Spinal cord (tissue), 10 donors: ENCODE data around the gene NXPH4. TPM values are rescaled to one million over a fixed set of nuclear protein-coding genes. Genes with fewer than 3 reads are reported as not detected.

Experiments
- DNase-seq, 6 donors: peaks; one replicate each; pipeline versions ENCODE4 v3.0.0 to v3.0.0-alpha.2; 2013 to 2015; ENCODE audit warnings: low spot score in 6 of 6, low read depth in 4 of 6
- H3K27ac ChIP-seq: one replicate; pipeline ENCODE4 v1.5.1; 2013; ENCODE audit warnings: low read depth, low read length, control low read depth
- H3K27me3 ChIP-seq: one replicate; pipeline ENCODE4 v1.6.1; 2013; ENCODE audit warnings: low read length; ENCODE audit not compliant: control insufficient read depth, insufficient read depth
- H3K36me3 ChIP-seq: one replicate; pipeline ENCODE4 v1.6.1; 2013; ENCODE audit warnings: low read length; ENCODE audit not compliant: control insufficient read depth, insufficient read depth
- H3K4me1 ChIP-seq: one replicate; pipeline ENCODE4 v1.6.1; 2013; ENCODE audit warnings: low read length; ENCODE audit not compliant: control insufficient read depth, insufficient read depth
- H3K4me3 ChIP-seq: one replicate; pipeline ENCODE4 v1.5.1; 2013; ENCODE audit warnings: low read depth, low read length, control low read depth
- H3K9me3 ChIP-seq: one replicate; pipeline ENCODE4 v1.6.1; 2013; ENCODE audit warnings: low read length; ENCODE audit not compliant: control insufficient read depth, insufficient read depth
- WGBS: methylation state at CpG from one replicate; pipeline ENCODE4 v1.1.5; 2013; ENCODE audit warnings: missing lambda C conversion rate; ENCODE audit not compliant: insufficient coverage; 5-methylcytosine and 5-hydroxymethylcytosine counted together
- polyA plus RNA-seq, 2 donors: library from polyadenylated mRNA; unstranded; fragments of 120-200 nt; gene quantifications; one replicate each; pipeline ENCODE4 v1.2.1, GENCODE V29; 2013; ENCODE audit not compliant: insufficient read length in 2 of 2
- total RNA-seq, 2 donors: library from RNA; depleted of rRNA in 1 of 2; stranded (reverse); fragments of 120-200 nt in 1 of 2; fragments of >200 nt in 1 of 2; gene quantifications; one replicate each; pipeline versions ENCODE4 v1.2.3 to v1.2.4, GENCODE V29; 2013 to 2014
- donor health status: healthy.

NXPH4 gene
- total and polyA plus RNA-seq, 4 donors = 7.8 to 31.9 (median 20.0) TPM

- no peak for DNase-seq
- peaks cover 3% of the 10 kb centered on the region for H3K4me1 ChIP-seq
- WGBS = 83% methylated on average over 1 of the region's 7 CpGs
- H3K27me3 ChIP-seq = no peaks in the 10 kb centered on the region
- H3K9me3 ChIP-seq = no peaks in the 10 kb centered on the region
- H3K4me3 ChIP-seq = no peak overlapping the region
- H3K36me3 ChIP-seq = peaks cover 6% of the 10 kb centered on the region
- no peak overlapping the region for H3K27ac ChIP-seq
These were observed 32.5 kb downstream of the NXPH4 start for GRCh38 chr12:57248934-57249742.

- DNase-seq = no peak
- H3K27me3 ChIP-seq = no peaks in the 10 kb centered on the region
- H3K27ac ChIP-seq = no peak overlapping the region
- H3K4me1 ChIP-seq = no peaks in the 10 kb centered on the region
- H3K9me3 ChIP-seq = no peaks in the 10 kb centered on the region
- WGBS = no CpG with 5 or more reads among the region's 3 CpGs
- H3K36me3 ChIP-seq = peaks cover 15% of the 10 kb centered on the region
- H3K4me3 ChIP-seq = no peak overlapping the region
These were observed 33.9 kb downstream of the NXPH4 start for GRCh38 chr12:57250541-57250940.

- no peak within 1 kb of the TSS for H3K4me3 ChIP-seq
- H3K36me3 ChIP-seq = peaks cover 19% of the 10 kb centered on the region
- H3K4me1 ChIP-seq = no peaks in the 10 kb centered on the region
- H3K9me3 ChIP-seq = no peaks in the 10 kb centered on the region
- H3K27me3 ChIP-seq = no peaks in the 10 kb centered on the region
- no peak for DNase-seq
- 53% methylated on average over 4 of the region's 7 CpGs for WGBS
- no peak within 1 kb of the TSS for H3K27ac ChIP-seq
These were observed 34.4 kb downstream of the NXPH4 start, which contains the start of gene STAC3 for GRCh38 chr12:57250956-57251355. Gene STAC3, minus strand, starts transcription at chr12:57251187. Its CDS starts 1,551 bp downstream, at chr12:57249636.

GRCh38 chr12:57254506-57255280 is 38.1 kb downstream of the NXPH4 start:
- 97% methylated on average over 13 of the region's 14 CpGs for WGBS
- Histone ChIP-seq H3K4me1 (no peaks in the 10 kb centered on the region), H3K4me3 (no peak overlapping the region), H3K27me3 (no peaks in the 10 kb centered on the region), H3K27ac (no peak overlapping the region), H3K9me3 (no peaks in the 10 kb centered on the region), H3K36me3 (peaks cover 42% of the 10 kb centered on the region)
- DNase-seq = no peak

- 98% methylated on average over 4 of the region's 6 CpGs for WGBS
- Histone ChIP-seq H3K9me3 (no peaks in the 10 kb centered on the region), H3K36me3 (peaks cover 46% of the 10 kb centered on the region), H3K4me1 (no peaks in the 10 kb centered on the region), H3K27ac (no peak overlapping the region), H3K4me3 (no peak overlapping the region), H3K27me3 (no peaks in the 10 kb centered on the region)
- no peak for DNase-seq
These were observed 39.3 kb downstream of the NXPH4 start for GRCh38 chr12:57255916-57256315.

- Histone ChIP-seq H3K27ac (no peak overlapping the region), H3K4me3 (no peak overlapping the region), H3K4me1 (peaks cover 5% of the 10 kb centered on the region), H3K9me3 (no peaks in the 10 kb centered on the region), H3K36me3 (peaks cover 41% of the 10 kb centered on the region), H3K27me3 (no peaks in the 10 kb centered on the region)
- no peak for DNase-seq
- WGBS = 93% methylated on average over 3 of the region's 6 CpGs
These were observed 42.7 kb downstream of the NXPH4 start for GRCh38 chr12:57258977-57259970.

- Histone ChIP-seq H3K4me1 (peaks cover 5% of the 10 kb centered on the region), H3K9me3 (no peaks in the 10 kb centered on the region), H3K27ac (no peak overlapping the region), H3K27me3 (no peaks in the 10 kb centered on the region), H3K4me3 (no peak overlapping the region), H3K36me3 (peaks cover 38% of the 10 kb centered on the region)
- whole genome bisulfite sequencing = 79% methylated on average over 4 of the region's 4 CpGs
- DNase-seq = no peak
These were observed 43.8 kb downstream of the NXPH4 start for GRCh38 chr12:57260366-57260765.

- H3K4me3 ChIP-seq = no peak overlapping the region
- no peaks in the 10 kb centered on the region for H3K9me3 ChIP-seq
- peaks cover 38% of the 10 kb centered on the region for H3K36me3 ChIP-seq
- DNase-seq = peak in 2 of 6 donors; percentile 64 to 81
- peaks cover 9% of the 10 kb centered on the region for H3K4me1 ChIP-seq
- WGBS = no CpG with 5 or more reads among the region's 2 CpGs
- no peaks in the 10 kb centered on the region for H3K27me3 ChIP-seq
- H3K27ac ChIP-seq = no peak overlapping the region
These were observed 44.9 kb downstream of the NXPH4 start for GRCh38 chr12:57261428-57261865.
